HG03558 (cell line): ENCODE results near the gene DSEL.

ENCODE experiments used
- ATAC-seq: cut with Tn5 transposase; IDR thresholded peaks from one replicate; pipeline ENCODE4 v1.9.1; 2021; ENCODE audit warnings: moderate number of reproducible peaks; ENCODE audit not compliant: unreplicated experiment; ENCODE audit errors: extremely low read depth

The DSEL gene

DNA sequence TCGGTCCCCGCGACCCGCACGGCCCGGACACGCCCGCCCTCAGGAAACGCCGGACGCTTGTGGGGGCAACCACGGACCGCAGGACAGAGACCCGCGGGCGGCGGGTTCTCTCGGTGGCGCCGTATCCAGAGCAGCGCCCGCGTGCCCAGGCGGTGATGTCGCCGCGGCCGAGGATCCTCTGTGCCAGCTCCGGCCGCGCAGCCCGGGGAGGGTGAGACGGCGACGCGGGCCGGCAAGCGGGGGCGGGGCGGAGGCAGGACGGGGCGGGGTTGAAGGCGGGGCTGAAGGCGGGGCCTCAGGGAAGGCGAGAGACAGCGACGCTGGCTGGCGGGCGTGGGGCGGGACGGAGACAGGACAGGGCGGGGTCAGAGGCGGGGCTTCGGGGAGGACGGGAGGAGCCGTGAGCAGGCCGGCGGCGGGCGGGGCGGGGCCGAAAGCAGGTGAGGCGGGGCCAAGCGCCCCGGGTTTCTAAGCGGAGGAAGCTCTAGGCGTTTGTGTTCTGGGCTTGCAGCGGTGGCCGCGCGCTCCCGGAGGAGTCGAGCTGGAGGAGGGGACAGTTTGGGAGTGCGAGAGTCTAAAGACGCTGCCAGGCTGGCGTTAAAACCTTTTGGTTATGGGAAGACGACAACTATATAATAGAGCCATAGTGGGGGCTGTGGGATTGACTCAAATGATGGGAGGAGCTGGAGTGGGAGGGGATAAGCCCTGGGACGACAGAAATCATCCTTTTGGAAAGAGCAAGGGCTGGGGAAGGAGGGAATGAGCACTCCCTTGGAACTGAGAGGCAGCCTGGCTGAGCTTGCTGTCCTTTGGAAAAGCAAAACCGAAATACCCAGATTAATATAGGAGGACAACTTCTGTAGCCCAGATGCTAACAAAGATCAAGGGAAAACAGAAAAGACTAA, at the start of gene DSEL:
Gene DSEL (minus strand): TSS at position 182 of the 905 bp plus-strand sequence. CDS start 2,112 bp downstream, outside the sequence.
- ATAC-seq: peak; percentile 76

DNA sequence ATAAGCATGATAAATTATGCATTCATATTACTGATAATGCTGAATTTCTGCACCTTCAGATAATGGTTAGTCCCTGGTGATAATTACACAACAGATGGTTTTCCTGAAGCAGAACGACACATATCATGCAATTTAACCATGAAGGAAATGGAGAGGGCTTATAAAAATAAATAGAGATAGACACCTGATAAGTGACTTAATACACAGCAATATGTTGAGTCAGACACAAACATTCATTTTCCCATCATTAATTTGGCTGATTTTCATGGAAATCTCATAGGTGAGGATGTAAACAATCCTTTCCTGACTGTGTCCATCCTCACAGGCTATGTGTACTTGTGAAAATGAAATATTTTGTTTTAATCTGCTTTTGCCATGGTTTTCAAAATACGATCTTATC, 36.9 kb upstream of the DSEL start:
- ATAC-seq: no peak

DNA sequence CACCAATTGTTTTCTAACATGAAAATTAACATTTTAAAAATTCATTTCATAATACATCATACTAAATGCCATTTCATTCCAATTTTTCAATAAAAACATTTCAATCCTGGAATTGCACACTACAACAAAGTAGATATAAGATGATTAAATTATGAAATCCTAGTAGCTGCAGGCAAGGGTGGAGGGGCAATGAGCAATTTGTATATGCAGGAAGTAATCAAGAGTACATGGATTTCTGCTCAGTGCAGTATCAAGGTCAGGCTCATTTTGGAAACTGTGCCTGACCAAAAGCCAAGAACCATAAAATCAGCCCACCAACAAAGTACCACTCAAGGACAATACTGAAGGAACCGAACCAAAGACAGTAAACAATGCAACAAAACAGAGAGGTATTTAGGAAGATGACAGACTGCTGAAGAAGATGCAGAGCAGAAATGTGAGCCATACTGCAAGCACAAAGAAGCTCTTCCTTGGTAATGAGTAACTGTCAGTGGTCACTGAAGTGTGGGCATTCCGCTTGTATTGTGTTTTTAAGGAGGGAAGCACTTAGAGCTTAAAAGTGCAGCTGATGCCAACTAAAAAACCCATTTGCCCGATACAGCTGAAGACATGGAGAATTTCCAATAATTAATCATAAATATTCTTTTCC, 34.5 kb upstream of the DSEL start:
- no peak for ATAC-seq

DNA sequence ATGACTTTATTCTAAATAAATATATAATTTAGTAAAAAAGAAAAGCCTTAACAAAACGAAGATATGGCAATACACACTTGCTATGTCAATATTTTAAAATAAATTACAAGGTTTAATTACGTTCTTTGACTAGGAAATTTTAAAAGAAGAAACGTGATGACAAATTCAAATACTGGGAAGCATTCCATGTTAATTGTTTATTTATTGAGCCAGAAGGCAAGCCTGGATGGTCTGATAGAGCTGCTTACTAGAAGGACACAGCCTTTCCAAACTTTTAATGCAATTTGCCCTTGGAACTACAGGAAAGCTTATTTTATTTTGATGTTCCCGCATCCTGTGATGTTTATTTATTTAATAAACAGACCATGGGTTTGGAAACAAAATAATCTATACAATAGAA, 33.4 kb upstream of the DSEL start:
- no peak for ATAC-seq

DNA sequence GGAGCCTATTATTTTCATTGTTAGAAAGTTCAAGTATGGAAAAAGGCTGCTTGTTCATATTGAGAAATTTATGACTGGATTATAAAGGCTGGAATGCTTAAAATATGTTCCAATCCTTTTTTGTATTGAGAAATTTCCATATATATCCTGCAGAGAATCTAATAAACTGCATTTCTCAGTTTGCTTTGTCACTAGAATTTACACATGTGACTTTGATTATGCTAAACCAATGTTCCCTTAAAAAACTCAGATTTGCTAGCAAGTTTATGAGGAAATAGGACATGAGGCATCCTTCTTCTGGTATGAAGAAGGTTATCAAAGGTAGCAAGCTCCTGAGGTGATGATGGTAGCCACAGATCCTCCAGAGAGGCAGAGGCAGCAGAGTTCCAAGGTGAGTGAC, 29.2 kb upstream of the DSEL start:
- ATAC-seq: no peak

DNA sequence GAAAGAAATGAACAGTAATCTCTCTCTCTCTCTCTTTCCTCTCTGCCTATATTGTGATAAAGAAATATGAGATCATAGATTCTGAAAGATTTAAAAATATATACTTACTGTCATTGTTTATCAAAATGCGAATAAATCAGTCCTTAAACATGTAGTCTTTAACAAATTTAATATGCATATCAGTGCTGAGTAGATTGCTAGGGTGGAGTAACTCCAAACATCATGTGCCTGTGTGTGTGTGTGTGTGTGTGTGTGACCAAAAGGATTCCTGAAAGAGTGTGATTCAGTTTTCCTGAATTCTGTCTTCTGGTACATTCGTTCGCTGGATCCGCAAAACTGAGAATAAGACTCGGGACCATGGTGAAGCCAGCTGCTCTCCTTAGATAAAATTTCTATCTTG, 24.0 kb upstream of the DSEL start:
- no peak for ATAC-seq

DNA sequence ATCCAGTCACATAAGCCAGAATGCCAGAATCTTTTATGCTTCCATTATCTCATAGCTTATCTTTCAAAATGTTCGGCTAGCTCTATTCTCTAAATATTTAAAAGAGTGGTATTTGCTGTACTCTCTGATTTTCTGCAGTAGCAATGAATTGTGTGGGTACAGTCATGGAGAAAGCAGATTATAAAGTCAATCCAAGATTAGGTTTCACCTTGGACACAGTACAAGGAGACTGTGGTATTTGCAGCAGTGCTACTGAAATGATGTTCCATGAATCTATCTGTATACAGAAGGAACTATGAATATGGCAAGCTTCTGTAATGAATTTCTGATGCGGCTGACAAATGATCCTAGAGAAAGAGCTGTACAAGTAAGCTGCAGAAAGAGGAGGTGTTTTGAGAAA, 15.4 kb upstream of the DSEL start:
- no peak for ATAC-seq

DNA sequence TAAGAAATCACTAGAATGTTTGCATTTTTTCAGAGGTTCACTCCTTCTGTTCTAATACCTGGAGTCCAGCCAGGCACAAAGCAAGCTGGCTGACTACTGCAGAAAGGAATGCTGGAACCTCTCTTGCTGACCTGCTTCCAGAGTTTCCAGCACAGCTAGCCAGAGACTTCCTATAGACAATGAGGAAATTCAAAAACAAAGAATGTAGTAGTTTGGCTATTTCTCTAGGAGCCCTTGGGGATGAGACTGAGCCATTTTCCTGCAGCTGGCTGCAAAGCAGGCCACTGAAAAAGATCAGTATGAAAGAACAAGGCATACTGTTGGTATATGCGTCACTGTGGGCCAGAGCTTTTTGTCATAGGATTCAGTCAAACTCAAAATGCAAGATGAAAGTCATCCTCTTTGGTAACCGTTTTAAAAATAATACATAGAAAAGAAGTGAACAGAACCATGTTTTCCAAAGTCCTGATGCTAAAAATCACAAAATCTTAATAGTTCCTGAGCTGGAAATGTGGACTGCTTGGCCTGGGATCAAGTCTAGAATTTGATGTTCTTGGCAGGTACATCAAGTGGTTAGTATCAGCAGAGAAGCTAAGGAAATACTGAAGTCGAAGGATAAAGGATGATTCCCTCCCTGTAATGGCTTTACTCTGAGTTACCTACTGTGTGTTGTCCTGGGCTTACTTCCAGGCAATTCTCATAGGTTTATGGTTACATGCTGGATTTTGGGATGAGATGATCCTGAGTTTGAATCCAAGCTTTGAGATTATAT, 9.0 kb upstream of the DSEL start:
- no peak for ATAC-seq

DNA sequence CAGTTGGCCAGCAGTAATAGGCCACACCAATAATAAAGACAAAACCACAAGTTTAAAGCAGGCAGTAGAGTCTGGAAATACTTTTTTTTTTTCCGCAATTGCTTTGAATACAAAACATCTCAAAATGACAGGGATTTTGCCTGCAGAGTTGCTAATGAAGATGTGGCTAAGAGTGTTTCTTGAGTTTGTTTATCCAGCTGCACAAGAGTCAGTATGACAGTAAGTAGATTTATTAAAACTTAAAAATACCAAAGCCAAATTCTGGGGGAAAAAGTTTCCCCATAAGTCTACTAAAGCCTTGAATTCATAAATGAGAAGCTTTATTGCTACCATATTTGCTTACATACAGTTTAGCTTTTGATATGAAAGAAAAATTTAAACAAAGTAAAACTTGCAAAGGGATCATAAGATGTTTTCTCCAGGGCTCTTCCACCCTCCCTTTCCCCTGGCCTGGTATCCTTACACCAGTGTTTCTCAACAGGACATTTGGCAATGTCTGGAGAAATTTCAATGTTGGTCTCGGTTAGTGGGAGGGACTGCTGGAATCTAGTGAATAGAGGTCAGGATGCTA, 3.9 kb upstream of the DSEL start:
- no peak for ATAC-seq

DNA sequence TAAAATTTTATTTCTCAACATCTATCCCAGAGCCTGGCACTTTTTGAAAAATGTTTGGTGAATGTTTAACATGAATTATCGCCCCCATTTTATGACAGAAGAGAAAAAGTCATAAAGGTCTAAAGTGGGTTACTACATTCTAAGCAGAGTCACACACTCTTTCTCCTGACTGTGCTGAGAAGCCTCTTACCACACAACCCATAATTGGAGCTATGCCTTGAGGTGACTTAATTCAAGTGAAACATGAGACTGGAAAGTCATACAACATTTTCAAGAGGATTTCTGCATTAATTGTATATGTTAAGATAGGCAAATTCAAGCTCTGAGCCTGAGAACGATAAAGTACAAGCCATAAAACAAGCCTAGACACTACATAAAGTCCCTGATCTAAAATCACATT, 3.1 kb upstream of the DSEL start:
- ATAC-seq: no peak

DNA sequence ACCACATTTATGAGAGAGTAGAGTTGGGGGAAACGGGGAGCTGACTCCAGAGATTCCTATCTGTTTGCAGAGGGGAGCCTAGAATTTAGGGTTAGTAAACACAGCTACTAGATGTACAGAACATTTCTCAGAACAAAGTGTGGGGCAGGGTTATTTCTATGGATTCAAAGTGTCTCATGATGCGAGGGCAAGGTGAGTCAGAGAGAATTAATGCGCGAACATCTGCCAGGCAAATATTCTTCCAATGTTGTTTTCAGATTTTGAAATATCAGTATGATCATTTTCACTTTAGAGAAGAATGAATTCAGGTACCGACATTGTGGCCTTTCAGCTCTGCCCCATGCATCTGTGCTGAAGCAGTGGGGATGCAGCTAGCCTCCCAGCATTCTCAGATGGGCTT, 2.0 kb upstream of the DSEL start:
- ATAC-seq: no peak

DNA sequence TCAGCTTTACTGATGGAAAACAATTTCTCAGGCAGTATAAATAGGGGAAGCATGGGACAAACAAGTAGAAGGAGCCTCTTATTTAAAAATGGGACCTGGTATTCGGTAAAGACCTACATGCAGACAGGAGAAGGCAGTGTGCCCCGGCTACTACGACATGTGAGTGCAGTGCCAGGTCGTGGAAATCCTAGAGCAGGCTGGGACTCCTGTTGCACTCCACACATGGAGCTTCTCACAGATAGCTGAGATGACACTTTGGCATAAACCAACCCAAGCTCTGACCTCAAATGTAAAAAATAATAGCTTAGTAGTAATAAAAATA, 885 bp upstream of the DSEL start:
- ATAC-seq: no peak

DNA sequence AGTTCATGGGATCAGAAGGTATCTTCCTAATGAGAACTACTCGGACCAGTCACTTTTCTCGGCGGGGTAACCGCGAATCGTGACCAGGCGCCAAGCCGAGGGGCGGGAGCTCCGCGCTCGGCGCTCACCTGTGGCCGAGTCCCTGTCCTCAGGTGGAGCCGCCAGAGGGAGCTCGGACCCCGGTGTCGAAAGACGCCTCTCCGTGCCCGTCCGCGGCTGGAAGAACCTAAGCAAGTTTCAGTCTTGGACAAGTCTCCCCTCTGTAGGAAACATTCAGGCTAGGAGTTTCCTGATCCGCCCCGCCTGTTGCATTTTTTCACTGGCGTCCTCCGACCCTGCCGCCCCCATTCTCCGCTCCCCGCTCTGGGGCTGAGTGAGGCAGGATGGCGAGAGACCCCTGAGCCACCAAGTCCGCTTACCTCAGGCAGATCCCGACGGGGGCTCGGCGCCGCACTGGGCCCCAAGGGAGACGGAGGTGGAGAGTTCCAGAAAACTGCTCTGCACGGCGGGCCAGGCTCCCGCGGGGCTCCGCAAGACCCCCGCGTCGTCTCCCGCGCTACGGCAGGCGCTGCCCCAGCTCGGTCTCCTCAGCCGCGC, 480 bp downstream of the DSEL start:
- ATAC-seq: peak; percentile 27

DNA sequence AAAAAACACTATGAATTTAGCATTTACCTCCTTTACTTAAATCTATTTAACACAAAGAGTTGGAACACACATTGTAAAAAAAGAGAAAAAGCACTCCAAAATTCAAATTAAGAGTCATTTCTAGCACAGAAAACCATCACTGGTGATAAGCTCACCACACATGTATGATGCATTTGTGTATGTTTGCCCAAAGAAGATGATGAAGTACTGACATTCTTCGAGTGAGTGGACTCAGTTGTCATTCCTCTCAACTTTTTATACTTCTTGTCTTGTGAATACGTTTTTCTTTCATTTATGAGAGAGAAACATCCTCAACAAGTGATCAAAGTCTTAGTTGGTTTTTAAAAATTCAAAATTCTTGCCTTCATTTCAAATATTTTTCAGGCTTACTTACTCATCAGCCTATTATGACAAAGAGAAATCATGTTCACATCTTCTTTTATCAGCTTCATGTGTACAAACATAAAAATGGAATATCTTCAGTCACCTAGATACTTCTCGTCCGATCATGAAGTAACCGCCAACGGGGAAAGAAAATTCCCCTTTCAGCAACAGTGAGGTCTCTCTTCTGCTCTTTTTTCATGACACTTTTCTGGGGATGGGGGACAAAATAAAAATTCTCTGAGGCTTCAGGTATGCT, 1.5 kb downstream of the DSEL start:
- no peak for ATAC-seq

DNA sequence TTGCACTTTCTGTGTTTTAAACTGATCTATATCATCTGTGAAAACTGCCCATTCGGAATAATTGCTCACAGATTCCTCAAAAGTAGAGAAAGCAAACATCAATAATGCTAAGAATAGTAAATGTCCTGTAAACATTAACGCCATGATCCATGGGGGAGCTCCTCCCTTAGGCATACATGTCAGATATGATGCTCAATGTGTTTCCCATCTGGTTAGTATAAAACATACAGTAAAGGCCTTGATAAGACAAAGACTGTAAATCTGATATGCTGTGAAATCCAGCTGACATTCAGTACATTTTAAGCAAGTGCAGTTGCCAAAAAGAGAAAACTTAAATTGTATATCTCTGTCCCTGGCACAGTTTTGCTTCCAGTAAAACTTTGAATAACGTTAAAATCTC, 2.1 kb downstream of the DSEL start:
- ATAC-seq: no peak

DNA sequence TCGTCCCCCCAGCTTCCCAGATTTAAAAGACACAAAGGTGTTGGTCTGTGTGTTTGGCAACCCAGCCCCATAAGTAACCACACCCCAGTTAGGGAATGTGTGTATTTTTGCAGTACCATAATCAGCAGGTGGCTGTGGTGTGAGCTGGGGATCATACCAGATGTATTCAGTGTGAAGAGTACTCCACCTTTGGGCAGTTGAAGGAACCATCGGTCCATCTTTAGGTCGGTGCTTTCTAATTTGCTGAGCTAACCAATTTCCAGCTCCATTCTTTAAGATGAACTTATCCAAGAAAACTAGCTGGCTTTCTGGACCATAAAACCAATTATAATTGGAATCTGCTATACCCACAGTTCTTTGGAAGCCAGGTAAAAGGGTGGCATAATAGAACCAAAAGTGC, 3.2 kb downstream of the DSEL start:
- no peak for ATAC-seq

DNA sequence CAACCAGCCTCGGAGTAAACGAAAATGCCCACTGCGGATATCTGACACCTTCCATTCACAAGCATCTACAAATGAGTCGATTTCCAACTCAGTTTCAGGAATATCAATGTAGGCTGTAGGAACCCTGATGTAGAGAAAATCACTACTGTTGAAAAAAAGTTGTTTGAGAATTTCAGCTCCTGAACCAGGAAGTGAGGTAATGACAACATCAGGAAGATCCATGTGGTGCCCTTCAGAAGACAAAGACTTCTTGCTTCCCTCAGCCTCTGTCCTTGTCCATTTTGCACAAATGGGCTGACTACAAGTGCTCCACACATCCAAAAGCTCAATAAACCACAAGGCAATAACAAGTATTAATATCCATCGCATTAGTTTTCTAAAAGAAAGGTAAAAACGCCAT, 4.7 kb downstream of the DSEL start:
- no peak for ATAC-seq

DNA sequence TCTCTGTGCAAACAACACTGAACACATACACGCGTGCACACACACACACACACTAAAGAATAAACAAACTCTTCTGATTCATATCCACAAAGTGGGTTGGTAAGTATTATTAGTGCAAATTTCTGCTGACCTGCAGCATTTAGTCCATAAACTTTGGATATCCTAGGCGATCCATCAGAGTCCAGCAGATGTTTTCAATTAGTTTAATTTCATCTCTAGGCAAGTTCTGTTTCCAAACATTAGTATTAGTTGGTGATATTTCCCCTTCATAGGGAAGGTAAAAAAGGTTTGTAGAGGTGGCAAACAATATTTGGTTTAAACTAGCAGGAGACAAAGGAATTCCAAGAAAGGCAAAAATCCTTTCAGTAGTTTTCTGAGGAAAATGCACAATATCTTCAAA, 5.7 kb downstream of the DSEL start:
- no peak for ATAC-seq

DNA sequence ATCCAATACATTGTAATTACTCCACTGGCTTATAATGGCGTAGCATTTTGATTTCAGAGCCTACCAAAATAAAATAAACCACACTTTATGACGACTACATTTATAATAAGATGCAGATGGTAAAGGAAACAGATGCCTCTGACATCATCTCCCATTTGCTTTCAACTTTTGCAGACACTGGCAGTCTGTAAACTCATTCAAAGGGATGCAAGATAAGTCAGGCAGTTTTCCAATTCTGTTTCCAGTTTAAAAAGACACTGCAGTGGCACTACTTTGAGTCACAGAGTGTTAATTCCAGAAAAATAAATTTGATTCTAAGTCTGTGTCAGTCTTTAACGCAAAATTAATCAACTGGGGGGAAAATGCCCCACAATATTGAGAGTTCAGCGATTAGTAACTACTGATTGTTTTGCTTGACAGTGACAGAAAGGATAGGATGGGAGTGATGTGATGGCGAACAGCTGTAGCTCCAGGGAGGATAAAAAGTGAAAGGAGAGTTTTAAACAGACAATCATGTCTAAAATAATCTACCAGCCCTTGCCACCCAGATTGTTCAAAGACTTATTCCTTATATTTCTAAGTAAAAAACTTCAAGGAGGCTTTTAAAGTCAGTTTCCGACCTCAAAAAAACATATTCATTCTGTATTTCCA, 6.7 kb downstream of the DSEL start:
- no peak for ATAC-seq

DNA sequence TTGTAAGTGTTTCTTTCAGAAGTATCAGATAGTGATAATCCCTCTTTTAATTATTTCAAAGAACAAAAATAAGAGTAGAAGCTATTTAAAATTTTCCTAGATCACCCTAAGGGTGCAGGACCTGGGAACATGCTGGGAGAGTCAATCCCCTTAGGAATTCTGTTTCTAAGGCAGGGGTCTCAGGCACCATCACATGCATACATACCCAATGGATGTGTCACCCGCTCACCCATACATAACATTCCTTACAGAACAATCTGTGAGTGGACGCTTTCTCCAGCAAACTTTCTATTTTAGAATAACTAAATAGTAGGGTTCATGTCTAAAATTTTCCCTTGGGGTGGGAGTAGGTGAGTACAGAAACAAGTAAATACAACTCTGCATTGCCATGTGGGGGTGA, 8.4 kb downstream of the DSEL start:
- no peak for ATAC-seq
